GM12872 (cell line): ENCODE measurements around the gene KLHL18.

ENCODE experiments used
- TF ChIP-seq, protein P1 (sequence below): IDR thresholded peaks from 3 replicates; pipeline ENCODE4 v1.5.1; 2011; ENCODE audit warnings: low read depth, mild to moderate bottlenecking, low read length, moderate library complexity; ENCODE audit not compliant: insufficient read depth

KLHL18 gene

DNA sequence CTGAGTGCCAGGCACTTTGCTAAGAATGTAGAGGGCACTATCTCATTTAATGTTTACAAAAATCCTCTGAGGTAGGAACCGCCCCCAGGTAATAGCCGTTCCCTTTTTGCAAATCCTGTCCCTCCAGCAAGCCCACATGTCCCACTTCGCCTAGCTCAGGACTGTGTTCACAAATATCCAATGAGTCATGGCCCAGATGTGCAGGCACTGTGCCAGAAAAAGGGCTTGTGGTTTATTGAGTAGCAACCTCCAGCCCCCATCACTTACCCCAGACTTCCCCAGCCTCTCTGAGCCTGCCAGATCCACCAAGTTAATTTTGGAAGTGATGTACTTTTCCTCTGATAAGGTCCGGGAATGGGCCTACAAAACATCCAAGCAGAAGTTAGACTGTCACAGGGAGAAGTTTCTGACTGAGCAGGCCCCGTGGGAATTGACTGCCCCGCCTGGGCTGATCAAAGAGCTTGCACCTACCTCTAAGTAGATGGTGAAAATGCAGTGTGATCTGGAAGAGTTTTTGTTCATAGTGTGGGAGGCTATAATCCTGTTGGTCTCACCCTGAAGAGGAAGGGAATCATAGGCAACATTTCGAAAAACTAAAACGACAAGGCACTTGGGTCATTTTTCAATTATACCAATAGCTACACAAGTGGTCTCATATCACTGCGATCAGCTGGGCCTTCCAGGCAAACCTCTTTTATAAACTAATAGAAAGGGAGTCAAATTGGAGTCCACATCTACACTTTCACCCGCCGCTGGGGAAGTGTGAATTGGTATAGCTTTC lies 15.8 kb upstream of the KLHL18 start:
- TF ChIP-seq, protein P1, sequence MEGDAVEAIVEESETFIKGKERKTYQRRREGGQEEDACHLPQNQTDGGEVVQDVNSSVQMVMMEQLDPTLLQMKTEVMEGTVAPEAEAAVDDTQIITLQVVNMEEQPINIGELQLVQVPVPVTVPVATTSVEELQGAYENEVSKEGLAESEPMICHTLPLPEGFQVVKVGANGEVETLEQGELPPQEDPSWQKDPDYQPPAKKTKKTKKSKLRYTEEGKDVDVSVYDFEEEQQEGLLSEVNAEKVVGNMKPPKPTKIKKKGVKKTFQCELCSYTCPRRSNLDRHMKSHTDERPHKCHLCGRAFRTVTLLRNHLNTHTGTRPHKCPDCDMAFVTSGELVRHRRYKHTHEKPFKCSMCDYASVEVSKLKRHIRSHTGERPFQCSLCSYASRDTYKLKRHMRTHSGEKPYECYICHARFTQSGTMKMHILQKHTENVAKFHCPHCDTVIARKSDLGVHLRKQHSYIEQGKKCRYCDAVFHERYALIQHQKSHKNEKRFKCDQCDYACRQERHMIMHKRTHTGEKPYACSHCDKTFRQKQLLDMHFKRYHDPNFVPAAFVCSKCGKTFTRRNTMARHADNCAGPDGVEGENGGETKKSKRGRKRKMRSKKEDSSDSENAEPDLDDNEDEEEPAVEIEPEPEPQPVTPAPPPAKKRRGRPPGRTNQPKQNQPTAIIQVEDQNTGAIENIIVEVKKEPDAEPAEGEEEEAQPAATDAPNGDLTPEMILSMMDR, result no peak

GRCh38 chr3:47267490-47267824 lies 15.3 kb upstream of the KLHL18 start:
- TF ChIP-seq, protein P1, result no peak

GRCh38 chr3:47270526-47270925 lies 12.2 kb upstream of the KLHL18 start:
- TF ChIP-seq, protein P1, result no peak

DNA sequence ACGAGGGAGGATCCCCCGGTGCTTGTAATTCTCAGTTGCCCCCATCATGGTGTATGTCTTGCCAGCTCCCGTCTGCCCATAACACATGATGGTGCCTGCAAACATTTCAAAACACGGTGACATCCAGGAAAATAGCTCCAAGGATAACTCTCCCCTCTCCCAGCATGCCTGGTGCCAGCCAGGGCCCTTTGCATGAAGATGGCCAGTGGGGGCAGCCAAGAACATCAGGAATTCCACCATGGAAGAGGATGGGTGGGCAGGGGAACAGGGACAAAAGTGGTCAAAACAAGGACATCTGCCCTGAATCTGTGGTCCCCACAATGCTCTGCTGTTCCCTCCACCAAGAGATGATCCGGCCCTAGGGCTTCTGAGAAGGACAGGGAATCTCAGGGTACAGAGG lies 9.2 kb upstream of the KLHL18 start:
- TF ChIP-seq, protein P1, result no peak

GRCh38 chr3:47274652-47275051 lies 8.1 kb upstream of the KLHL18 start:
- TF ChIP-seq, protein P1, result no peak

GRCh38 chr3:47276558-47276957 lies 6.2 kb upstream of the KLHL18 start:
- TF ChIP-seq, protein P1, result no peak

DNA sequence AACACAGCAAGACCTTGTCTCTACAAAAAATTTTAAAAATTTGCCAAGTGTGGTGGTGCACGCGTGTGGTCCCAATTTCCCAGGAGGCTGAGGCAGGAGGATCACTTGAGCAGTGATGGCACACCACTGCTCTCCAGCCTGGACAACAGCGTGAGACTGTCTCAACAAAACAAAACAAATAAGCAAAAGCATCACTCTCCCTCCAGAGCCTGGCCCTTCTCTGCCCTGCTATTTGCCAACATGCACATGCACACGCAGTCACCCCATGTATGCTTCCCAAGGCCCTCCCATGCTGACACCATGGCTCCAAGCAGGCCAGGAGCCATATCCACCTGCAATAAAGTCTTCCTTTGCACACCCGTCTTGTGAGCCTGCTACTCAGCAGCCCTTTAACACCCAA lies 2.2 kb upstream of the KLHL18 start:
- TF ChIP-seq, protein P1, result no peak
